Peyer's patch (tissue), 4 donors: Measurements from ENCODE around the gene SMPDL3A.

Source experiments
- POLR2A ChIP-seq, 2 donors: fragments of 450-650 bp; IDR thresholded peaks; one replicate each; pipeline ENCODE4 v1.5.1; 2017; ENCODE audit warnings: antibody characterized with exemption in 2 of 2, mild to moderate bottlenecking in 2 of 2, moderate library complexity in 2 of 2
- TF ChIP-seq, protein P1 (sequence below), 6 experiments: fragments of 450-650 bp in 4 of 6; fragments of 200-600 bp in 2 of 6; sonication (generic) in 1 of 6; IDR thresholded peaks; one replicate each; pipeline ENCODE4 v1.5.1; 2017 to 2019; ENCODE audit warnings: antibody characterized with exemption in 6 of 6, mild to moderate bottlenecking in 3 of 6, moderate library complexity in 1 of 6

DNA sequence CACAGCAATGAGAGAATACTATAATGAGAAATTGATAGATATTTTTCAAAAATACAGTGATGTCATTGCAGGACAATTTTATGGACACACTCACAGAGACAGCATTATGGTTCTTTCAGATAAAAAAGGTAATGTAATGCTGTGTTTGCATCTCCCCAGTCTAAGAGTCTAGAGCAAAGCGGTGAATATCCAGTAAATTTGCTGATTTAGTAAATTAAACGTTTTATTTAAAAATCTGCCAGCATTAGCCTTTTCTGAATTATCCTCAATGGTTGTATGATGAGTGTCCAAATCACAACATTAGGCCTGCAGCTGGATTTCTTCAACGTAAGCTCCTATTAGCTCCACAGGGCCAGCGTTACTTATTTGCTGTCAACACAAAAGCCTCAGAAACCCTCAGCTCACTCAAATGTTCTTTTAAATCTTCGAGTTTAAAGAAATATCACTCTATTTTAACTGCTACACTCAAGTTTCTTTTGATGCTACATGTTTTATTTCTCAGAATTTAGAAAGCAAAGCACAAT, 16.0 kb downstream of the SMPDL3A start:
- TF ChIP-seq, protein P1, sequence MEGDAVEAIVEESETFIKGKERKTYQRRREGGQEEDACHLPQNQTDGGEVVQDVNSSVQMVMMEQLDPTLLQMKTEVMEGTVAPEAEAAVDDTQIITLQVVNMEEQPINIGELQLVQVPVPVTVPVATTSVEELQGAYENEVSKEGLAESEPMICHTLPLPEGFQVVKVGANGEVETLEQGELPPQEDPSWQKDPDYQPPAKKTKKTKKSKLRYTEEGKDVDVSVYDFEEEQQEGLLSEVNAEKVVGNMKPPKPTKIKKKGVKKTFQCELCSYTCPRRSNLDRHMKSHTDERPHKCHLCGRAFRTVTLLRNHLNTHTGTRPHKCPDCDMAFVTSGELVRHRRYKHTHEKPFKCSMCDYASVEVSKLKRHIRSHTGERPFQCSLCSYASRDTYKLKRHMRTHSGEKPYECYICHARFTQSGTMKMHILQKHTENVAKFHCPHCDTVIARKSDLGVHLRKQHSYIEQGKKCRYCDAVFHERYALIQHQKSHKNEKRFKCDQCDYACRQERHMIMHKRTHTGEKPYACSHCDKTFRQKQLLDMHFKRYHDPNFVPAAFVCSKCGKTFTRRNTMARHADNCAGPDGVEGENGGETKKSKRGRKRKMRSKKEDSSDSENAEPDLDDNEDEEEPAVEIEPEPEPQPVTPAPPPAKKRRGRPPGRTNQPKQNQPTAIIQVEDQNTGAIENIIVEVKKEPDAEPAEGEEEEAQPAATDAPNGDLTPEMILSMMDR (IDR thresholded peaks at IDR 0.05): no peak
- TF ChIP-seq POLR2A (IDR thresholded peaks at IDR 0.05): no peak
